Glutamatergic neuron (in vitro differentiated cells): ENCODE data around the gene SLF1. TPM values are rescaled to one million over a fixed set of nuclear protein-coding genes. Genes with fewer than 3 reads are reported as not detected.

Experiments
- DNase-seq: peaks from one replicate; pipeline ENCODE4 v3.0.0; 2022
- H3K27ac Mint-ChIP-seq: one replicate; pipeline ENCODE4 v1.8.0; 2020; ENCODE audit warnings: mild to moderate bottlenecking, mixed read lengths, inconsistent platforms; ENCODE audit not compliant: unreplicated experiment
- H3K27me3 Mint-ChIP-seq: one replicate; pipeline ENCODE4 v1.8.0; 2020; ENCODE audit warnings: mild to moderate bottlenecking, moderate library complexity, mixed read lengths, inconsistent platforms; ENCODE audit not compliant: unreplicated experiment
- H3K36me3 Mint-ChIP-seq: one replicate; pipeline ENCODE4 v1.8.0; 2020; ENCODE audit warnings: mild to moderate bottlenecking, mixed read lengths, inconsistent platforms; ENCODE audit not compliant: unreplicated experiment
- H3K4me1 Mint-ChIP-seq: one replicate; pipeline ENCODE4 v1.8.0; 2020; ENCODE audit warnings: mild to moderate bottlenecking, low read depth, mixed read lengths, inconsistent platforms; ENCODE audit not compliant: unreplicated experiment
- H3K4me3 Mint-ChIP-seq: one replicate; pipeline ENCODE4 v1.8.0; 2020; ENCODE audit warnings: mild to moderate bottlenecking, mixed read lengths, inconsistent platforms; ENCODE audit not compliant: unreplicated experiment
- H3K9me3 Mint-ChIP-seq: one replicate; pipeline ENCODE4 v1.8.0; 2020; ENCODE audit warnings: mild to moderate bottlenecking, moderate library complexity, mixed read lengths, inconsistent platforms; ENCODE audit not compliant: unreplicated experiment
- total RNA-seq: library from RNA; stranded (reverse); fragmentation: NEBNext Ultra II Directional; extraction: Animal tissue kit (Norgen Biotek cat#: 25700); gene quantifications from one replicate; pipeline ENCODE4 v1.2.1, GENCODE V29; 2021; ENCODE audit not compliant: unreplicated experiment
- TF ChIP-seq, protein P1 (sequence below): fragments of 200-600 bp; sonication (generic); IDR thresholded peaks from one replicate; pipeline ENCODE4 v1.5.0; 2021; ENCODE audit not compliant: partially characterized antibody, unreplicated experiment

SLF1 gene
- total RNA-seq, 1 donor from 2014 or later: 2.6 TPM

DNA sequence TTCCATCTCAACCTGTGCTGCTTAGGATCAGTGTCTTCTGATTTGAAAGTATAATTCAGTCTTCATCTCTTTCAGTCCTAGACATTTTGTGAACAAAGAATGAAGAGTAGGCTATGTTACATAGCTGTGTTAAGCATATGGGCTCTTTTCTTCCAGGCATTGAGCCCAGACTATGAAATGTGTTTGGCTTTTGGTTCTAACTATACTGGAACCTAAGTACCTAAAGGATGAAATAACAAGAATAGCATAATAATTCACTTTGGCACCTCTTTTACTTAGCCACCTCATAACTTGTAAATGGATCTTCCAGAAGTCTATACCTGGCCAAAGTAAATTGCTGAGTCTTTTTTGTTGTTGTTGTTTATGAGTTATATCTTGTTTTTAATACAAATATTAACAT, 71.4 kb downstream of the SLF1 start:
- Mint-ChIP-seq H3K9me3 (no peaks in the 10 kb centered on the region), H3K36me3 (no peaks in the 10 kb centered on the region), H3K27ac (no peak overlapping the region), H3K27me3 (no peaks in the 10 kb centered on the region), H3K4me3 (no peak overlapping the region), H3K4me1 (peaks cover 5% of the 10 kb centered on the region)
- TF ChIP-seq, protein P1, sequence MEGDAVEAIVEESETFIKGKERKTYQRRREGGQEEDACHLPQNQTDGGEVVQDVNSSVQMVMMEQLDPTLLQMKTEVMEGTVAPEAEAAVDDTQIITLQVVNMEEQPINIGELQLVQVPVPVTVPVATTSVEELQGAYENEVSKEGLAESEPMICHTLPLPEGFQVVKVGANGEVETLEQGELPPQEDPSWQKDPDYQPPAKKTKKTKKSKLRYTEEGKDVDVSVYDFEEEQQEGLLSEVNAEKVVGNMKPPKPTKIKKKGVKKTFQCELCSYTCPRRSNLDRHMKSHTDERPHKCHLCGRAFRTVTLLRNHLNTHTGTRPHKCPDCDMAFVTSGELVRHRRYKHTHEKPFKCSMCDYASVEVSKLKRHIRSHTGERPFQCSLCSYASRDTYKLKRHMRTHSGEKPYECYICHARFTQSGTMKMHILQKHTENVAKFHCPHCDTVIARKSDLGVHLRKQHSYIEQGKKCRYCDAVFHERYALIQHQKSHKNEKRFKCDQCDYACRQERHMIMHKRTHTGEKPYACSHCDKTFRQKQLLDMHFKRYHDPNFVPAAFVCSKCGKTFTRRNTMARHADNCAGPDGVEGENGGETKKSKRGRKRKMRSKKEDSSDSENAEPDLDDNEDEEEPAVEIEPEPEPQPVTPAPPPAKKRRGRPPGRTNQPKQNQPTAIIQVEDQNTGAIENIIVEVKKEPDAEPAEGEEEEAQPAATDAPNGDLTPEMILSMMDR: no peak
- no peak for DNase-seq

DNA sequence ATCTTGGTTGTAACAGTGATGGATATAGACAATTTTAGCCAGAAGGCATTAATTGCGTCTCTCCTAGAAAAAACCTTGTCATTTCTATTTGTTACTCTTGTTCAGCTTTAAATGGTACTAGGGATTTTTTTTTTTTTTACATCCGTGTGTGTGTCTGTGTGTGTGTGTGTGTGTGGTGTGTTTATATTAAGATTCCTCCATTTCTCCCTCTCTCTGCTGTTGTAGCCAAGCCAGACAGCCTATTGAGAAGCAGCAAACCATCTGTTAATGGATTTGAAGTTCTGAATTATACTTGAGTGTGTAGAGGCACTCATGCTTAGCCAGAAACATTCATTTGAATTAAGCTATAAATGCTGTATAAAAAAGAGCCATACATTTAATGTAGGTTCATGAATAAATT, 72.3 kb downstream of the SLF1 start:
- no peaks in the 10 kb centered on the region for H3K9me3 Mint-ChIP-seq
- H3K4me3 Mint-ChIP-seq: no peak overlapping the region
- TF ChIP-seq, protein P1: no peak
- H3K27me3 Mint-ChIP-seq: no peaks in the 10 kb centered on the region
- no peaks in the 10 kb centered on the region for H3K36me3 Mint-ChIP-seq
- DNase-seq: no peak
- H3K4me1 Mint-ChIP-seq: peaks cover 5% of the 10 kb centered on the region
- H3K27ac Mint-ChIP-seq: no peak overlapping the region

DNA sequence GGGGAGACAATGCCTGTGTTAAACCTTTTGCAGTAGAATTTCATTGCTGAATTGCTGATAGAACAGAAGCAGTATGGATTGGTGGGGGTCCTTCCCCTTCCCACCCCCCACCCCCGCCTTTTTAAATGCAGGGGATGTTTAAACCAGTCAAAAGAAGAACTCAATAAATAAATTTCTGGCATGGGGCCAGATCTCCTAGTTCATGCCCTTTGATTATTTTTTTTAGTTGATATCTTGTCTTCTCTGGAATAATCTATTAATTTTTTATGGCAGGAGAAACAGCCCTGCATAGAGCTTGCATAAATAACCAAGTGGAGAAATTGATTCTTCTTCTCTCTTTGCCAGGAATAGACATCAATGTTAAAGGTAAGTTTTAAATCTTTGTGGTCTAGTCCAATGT, 72.8 kb downstream of the SLF1 start:
- Mint-ChIP-seq H3K27ac (no peak overlapping the region), H3K27me3 (no peaks in the 10 kb centered on the region), H3K36me3 (no peaks in the 10 kb centered on the region), H3K4me1 (peaks cover 5% of the 10 kb centered on the region), H3K9me3 (no peaks in the 10 kb centered on the region), H3K4me3 (no peak overlapping the region)
- TF ChIP-seq, protein P1: no peak
- DNase-seq: no peak

DNA sequence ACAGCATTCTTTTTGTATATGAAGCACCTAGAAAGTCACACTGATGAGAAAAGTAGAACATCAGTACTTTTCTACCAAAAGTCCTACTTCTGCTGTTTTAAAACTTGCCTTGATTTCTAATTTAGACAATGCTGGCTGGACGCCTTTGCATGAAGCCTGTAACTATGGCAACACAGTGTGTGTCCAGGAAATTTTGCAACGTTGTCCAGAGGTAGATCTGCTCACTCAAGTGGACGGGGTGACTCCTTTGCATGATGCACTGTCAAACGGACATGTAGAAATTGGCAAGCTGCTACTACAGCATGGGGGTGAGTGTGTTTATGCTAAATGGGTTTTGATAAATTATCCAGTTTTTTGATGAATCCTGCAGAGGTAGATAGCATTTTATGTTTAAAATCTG, 73.5 kb downstream of the SLF1 start:
- Mint-ChIP-seq H3K36me3 (no peaks in the 10 kb centered on the region), H3K4me3 (no peak overlapping the region), H3K4me1 (peaks cover 5% of the 10 kb centered on the region), H3K9me3 (no peaks in the 10 kb centered on the region), H3K27ac (no peak overlapping the region), H3K27me3 (no peaks in the 10 kb centered on the region)
- no peak for DNase-seq
- TF ChIP-seq, protein P1: no peak

DNA sequence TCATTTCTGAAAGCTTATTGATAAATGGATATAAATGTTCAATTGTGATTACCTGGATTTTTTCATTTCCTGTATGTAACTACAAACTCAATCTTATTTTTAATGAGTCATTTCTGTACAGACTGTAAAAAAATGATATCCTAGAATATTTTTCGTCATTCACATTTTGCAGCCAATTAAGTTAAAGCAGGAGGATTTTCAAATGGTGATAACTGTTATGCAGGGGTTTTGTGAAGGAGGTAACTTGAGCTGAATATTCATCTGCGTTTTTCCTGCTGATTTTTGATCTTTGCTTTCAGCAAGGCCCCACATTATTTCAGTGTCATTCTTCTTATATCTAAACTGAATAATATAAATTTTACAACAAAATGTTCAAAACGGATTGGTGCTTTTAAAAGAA, 74.1 kb downstream of the SLF1 start:
- no peak overlapping the region for H3K4me3 Mint-ChIP-seq
- no peak for DNase-seq
- TF ChIP-seq, protein P1: no peak
- H3K27ac Mint-ChIP-seq: no peak overlapping the region
- no peaks in the 10 kb centered on the region for H3K9me3 Mint-ChIP-seq
- H3K27me3 Mint-ChIP-seq: no peaks in the 10 kb centered on the region
- H3K36me3 Mint-ChIP-seq: no peaks in the 10 kb centered on the region
- H3K4me1 Mint-ChIP-seq: peaks cover 5% of the 10 kb centered on the region
